ENCODE data around the gene MED25. TPM values are rescaled to one million over a fixed set of nuclear protein-coding genes. Genes with fewer than 3 reads are reported as not detected.

The MED25 gene
- total and polyA plus RNA-seq, 9 of the 15 experiments (the other 6 are each of a cell fraction or from before 2014, with no cell fraction given) = 4.1 to 93.9 (median 19.3) TPM

DNA sequence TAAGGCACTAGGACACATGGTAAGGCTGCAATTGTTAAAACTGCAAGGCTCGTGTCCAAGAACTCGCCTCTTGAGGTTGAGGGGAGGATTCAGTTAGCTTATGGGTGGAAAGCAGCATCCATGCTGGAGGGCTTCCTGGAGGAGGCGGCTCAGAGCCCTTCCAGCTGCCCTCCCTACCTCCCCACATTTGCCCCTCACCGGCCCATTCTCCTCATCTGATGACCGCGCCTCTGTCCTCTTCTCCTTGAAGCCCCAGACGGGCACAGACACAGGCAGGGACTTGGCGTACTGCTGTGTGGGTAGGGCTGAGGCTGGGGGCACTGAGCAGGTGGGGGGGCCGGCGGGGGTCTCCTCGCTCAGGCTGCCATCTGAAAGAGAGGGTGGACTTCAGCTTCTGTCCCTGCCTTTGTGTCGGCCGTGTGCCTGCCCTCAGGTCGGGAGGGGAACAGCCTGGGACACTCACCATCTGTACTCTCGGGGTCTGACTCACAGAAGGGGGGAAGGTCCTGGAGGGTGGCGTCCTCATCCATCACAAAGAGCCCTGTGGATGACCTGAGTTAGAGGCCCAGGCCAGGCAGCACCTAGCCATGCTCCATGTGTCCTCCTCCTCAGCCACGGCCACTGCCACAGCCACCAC, 53.4 kb downstream of the MED25 start (continued):
- TF ChIP-seq, protein P1, sequence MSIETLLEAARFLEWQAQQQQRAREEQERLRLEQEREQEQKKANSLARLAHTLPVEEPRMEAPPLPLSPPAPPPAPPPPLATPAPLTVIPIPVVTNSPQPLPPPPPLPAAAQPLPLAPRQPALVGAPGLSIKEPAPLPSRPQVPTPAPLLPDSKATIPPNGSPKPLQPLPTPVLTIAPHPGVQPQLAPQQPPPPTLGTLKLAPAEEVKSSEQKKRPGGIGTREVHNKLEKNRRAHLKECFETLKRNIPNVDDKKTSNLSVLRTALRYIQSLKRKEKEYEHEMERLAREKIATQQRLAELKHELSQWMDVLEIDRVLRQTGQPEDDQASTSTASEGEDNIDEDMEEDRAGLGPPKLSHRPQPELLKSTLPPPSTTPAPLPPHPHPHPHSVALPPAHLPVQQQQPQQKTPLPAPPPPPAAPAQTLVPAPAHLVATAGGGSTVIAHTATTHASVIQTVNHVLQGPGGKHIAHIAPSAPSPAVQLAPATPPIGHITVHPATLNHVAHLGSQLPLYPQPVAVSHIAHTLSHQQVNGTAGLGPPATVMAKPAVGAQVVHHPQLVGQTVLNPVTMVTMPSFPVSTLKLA (conservative IDR thresholded peaks at IDR 0.05) = no peak
- TF ChIP-seq ZFX (CRISPR knock-in tag; IDR thresholded peaks at IDR 0.05) (no peak; the same call in 1 of the 2 replicates), RBM14 (IDR thresholded peaks at IDR 0.05; ENCODE audit: borderline replicate concordance, insufficient read depth, low read depth, low read length) (no peak), EWSR1 (IDR thresholded peaks at IDR 0.05; ENCODE audit: borderline replicate concordance, low read depth, partially characterized antibody) (no peak), KDM1A (IDR thresholded peaks at IDR 0.05) (0 out of 4 replicates have a peak, but pooled peaks of 1 of the 2 experiments have one; percentile 16), ZNF133 (CRISPR knock-in tag; IDR thresholded peaks at IDR 0.05) (no peak)
- TF ChIP-seq, protein P2, sequence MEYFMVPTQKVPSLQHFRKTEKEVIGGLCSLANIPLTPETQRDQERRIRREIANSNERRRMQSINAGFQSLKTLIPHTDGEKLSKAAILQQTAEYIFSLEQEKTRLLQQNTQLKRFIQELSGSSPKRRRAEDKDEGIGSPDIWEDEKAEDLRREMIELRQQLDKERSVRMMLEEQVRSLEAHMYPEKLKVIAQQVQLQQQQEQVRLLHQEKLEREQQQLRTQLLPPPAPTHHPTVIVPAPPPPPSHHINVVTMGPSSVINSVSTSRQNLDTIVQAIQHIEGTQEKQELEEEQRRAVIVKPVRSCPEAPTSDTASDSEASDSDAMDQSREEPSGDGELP (CRISPR knock-in tag; IDR thresholded peaks at IDR 0.05; ENCODE audit: borderline replicate concordance) = 0 out of 2 replicates have a peak, but pooled peaks have one; percentile 15

All from K562 (cell line).